Activated effector memory CD4-positive, alpha-beta T cell treated with Interleukin-2 at 50 U/mL for 16 hours (primary cell): ENCODE data around the gene NSG2.
"Not testable (repeated sequence)": the region's sequence is repeated elsewhere in the genome, so short reads cannot be mapped to it uniquely, and the experiment has no call there.

Experiments
- DNase-seq: peaks from one replicate; pipeline ENCODE4 v3.0.0-alpha.2; 2020

NSG2 gene

DNA sequence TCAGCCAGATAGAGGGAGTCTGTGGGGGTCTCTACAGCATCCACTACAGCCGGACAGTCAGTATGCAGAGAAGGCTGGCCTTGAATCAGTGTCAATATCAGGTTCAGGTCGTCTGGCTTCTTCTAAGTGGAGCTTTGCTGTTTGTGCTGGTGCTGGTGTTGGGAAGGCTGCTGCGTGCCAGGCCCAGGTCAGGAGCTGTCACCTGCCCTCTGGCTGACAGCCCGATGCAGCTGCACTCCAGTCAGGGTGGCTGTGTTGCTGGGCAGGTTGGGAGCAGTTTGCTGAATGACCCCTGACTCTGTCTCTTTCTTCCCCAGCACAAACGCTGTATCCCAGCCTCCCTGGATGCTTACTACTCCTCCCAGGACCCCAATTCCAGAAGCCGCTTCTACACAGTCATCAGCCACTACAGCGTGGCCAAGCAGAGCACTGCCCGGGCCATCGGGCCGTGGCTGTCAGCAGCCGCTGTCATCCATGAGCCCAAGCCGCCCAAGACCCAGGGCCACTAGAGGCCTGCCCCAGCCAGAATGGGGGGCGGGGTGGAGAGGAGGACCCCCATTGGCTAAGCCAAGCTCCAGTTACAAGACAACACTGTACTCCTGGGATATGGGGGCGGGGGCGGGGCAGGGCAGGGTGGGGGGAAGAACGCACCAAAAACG is 61.6 kb downstream of the NSG2 start:
- DNase-seq: no peak

DNA sequence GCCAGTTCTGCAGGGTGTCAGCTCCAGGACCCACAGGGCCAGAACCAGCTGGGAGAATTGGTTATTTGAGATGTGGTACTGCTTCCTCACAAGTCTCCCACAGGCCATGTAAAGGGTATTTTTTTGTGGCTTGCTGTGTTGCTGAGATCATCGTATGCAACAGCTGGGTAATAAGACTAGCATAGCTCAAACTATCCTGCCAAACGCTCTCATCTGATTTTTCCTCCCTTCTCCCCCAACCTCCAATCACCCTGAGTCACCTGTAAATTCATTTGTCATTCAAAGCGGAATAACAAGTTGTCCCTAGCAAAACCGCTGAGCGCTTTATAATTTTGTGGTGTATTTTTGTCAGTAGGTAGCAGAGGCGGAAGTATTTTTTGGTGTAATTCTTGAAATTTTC is 63.2 kb downstream of the NSG2 start:
- DNase-seq: no peak

DNA sequence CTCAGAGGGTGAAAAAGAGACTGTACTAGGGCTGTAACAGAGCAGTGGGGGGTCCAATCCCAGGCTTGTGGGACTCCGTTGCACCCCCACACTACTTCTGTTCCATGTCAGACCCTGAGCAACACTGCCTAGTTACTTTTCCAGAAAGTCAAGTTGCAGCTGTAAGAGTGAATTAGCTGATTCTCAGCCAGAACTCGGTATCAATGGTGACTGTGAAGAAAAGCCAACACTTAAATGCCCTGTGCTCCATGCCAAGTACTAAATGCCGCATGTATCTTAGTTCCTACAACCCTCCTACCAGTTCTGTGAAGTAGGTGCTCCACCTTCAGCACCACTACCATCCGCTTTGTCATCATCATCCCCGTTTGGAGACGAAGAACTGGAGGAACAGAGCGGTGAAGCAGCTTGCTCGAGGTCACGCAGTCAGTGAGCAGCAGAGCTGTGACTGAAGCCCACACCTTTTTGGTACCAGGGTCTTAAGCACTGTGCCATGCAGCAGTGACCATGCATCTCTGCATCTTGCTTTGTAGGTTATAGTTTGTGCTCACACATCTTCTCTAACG is 64.3 kb downstream of the NSG2 start:
- no peak for DNase-seq

DNA sequence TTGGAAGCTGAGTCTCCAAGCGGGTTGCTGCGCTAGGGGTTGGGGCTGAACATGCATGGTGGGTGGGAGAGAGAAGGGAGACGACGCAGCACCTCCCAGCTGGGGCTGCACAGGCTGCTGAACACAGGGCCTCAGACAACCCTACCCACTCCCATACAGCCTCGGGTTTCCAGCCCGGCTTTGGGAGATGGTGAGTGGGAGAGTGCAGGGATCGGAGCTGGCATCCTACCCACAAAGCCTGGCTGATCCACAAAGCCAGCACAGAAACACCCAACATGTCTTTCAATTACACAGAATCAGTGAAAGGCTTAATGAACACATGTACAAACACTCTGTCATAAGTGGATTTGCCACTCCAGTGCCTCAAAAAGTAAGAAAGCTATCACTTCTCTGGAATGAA is 64.8 kb downstream of the NSG2 start:
- DNase-seq: no peak

DNA sequence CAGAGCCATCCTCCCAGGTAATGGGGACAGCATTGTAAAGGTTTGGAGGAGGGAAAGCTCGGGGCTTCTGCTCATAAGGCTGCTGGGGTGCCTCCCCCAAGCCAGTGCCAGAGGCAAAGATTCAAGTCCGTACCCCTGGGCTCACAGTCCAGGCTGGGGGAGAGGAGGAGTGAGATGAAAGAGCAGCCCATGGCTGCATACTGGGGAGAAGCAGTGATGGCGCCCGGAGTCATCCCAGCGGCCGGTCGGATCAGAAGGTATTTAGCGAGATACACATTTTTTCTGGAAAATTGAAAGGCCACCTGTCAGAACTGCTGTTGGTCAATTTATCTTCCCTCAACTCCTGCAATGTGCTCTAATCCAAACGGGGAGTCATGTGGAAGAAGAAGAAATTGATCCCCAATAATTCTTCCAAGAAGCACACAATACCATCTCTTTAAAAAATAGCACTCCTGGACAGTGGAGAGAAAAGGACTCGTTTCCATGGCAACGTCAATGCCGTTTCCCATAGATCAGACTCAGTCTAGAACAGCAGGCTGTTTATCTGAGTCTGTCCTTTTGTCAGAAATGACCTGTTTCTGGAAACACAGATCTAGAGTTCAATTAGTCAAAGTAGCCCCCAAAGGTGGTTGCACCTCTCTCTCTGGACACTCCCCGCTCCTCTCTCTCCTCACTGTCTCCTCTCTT is 65.9 kb downstream of the NSG2 start:
- no peak for DNase-seq

DNA sequence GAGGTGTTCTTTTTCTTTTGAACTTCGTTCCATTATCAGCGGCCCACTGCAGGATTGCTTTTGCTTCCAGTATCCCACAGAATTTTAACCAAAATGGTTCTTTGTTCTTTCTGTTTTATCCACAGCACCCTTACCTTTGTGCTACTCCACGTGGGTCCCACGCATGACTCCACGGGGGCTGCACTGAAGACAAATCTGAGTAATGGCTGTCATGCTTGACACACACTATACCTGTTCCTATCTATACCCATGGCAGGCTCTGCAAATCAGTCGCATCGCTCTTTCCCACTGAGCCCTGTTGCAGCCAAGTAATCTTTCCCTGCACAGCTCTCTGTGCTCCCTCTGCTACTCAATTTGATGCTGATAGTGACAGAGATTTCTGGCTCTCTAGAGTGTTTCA is 69.7 kb downstream of the NSG2 start:
- no peak for DNase-seq

DNA sequence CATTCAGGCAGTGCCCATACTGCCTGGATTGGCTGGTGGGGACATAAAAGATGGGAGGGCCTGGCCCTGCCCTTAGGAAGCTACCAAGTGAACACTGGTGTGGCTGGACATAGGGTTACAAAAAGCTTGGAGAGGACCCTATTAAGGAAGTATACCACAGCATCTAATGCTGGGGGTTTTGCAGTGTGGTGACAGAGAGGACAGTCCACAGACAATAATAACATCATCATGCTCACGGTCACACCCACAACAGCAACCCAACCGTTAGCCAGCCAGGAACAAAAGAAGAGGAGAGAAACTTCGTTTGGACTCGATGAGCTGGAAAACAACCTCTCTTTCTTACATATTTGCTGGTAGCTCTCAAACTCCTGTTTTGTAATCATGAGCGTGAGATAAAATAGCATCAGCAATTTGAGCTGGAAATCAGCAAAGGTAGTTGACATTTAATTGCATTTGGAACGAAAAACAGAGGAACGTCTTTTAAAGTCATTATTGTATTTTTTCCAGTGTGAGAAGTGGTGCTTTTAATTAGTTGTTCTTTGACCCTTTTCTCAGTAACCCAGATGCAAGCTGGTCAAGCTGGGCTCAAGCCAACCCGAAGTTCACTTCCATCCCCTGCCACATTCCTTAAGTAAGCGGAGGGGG is 73.4 kb downstream of the NSG2 start:
- DNase-seq: no peak

DNA sequence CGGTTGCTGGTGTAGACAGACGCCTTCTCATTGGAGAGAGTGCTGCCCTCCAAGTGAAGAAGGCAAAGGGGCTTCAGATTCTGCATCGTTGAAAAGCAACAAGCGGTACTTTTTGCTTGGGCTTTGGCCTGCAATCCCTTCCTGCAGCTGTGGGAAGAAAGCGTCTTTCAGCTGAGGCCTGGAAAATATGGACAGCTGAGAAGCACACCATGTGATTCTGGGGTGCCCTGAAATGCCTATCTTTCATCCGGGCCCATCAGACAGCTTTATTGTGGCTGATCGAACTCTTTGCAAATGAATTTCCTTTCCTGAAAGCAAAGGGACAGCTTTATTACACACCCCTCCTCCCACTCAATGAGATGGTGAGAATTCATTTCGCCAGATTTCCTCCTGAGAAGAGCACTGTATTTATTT is 74.0 kb downstream of the NSG2 start:
- DNase-seq: no peak

DNA sequence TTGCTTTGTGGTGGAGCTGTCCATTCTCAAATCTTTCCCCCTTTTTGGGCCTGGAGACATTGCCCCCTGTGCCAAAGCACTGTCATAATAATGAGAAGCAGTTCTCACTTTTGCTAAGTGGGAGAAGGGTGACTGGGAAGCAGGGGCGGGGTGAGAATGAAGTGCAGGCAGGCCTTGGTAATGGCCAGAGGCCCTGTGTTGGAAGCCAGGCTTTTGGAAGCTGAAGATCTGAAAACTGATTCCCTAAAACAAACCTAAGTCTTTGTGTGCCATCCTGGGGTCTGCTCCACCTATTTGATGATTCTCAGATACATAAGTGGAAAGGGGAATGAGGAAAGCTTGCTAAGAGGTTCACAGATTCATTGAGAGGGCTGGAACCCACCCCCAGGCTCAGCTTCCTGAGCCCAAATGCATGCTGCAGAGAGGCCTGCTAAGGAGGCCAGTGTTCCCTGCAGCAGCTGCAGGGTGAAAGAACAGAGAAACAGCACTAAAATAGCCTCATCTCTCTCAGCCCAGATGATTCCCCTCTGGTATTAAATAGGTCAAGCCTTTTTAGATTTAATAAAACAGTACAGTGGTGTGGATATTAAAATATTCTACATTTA is 75.0 kb downstream of the NSG2 start:
- DNase-seq: no peak

DNA sequence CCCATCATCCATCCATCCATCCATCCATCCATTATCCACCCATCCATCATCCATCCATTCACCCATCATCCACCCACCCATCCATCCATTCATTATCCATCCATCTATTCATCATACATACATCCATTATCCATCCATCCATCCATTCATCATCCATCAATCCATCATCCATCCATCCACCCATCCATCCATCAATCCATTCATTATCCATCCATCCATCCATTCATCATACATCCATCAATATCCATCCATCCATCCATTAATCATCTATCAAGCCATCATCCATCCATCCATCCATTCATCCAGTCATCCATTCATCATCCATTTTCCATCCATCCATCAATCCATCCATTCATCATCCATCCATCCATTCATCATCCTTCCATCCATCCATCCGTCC is 89.0 kb downstream of the NSG2 start:
- no peak for DNase-seq

DNA sequence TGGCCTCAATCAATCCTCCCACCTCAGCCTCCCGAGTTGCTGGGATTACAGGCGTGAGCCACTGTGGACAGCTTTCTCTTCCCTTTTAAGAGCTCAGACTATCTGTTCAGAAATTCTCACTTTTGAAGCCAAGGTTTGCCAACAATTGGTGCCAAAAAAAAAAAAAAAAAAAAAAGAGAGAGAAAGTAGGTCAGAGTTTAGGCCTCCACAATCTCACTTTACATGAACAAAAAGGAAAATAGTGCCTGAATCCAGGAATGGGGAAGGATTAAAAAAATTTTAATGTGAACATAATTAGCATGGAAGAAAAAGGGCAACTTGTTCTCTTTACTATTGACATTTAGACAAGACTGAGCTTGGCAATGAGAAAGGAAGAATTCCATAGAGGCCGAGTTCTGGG is 94.1 kb downstream of the NSG2 start:
- no peak for DNase-seq

DNA sequence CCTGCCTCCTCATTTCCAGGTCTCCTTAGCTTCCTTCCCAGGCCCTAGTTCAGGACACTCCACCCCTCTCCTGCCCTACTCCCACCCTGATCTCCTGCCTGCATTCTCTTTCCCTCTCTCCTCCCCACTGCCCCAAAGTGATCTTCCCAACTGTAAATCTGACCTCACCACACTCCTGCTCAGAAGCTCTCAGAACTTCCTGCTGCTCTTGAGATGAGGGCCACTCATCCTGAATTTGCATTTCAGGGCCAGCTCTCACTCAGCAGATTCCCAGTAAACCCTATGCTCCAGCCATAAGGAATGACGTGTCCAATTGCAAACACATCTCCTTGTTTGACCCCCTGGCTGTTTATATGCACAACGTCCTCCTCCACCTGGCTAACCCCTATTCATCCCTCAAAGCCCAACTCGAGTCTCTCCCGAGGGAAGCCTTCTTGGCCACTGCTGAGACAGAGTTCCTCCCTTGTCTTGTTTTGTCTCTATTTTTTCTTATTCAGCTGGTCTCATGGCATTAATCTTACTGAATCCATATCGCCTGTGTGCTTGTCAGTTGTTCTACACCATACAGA is 95.0 kb downstream of the NSG2 start:
- no peak for DNase-seq

DNA sequence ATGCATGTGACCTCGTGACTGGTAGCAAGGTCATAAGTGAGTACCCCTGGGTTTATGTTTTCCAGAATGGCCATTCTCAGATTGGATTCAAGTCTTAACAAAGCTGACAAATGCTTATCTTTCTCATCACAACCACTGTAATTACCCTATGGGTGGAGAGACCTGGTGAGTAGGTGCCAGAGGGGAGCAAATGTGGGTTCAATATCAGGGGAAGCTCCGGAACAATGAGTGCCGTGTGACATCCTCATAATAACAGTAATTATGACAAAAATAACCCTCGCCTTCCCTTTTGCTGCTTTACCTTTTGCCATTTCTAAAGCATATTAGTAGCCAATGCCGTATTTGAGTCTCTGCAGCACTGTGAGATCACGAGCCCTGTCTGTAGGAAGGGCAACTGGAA is 95.9 kb downstream of the NSG2 start:
- DNase-seq: no peak

DNA sequence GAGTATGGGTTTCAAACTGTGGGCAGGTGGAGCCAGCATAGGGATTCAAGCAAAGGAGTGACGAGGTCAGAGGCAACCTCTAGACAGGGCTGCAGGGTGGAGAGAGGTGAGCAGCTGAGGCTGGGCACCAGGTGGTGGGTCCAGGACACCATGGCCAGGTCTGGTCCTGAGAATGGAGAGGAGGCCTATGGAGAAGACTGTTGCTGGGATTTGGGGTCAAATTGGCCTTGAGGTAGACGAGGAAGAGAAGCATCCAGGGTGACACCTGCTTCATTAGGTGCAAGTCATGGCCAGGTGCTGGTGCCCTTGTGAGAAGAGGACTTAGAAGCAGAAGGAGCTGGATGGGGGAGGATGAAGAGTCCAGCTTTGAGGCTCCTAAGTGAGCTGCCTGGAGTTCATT is 99.6 kb downstream of the NSG2 start:
- no peak for DNase-seq

DNA sequence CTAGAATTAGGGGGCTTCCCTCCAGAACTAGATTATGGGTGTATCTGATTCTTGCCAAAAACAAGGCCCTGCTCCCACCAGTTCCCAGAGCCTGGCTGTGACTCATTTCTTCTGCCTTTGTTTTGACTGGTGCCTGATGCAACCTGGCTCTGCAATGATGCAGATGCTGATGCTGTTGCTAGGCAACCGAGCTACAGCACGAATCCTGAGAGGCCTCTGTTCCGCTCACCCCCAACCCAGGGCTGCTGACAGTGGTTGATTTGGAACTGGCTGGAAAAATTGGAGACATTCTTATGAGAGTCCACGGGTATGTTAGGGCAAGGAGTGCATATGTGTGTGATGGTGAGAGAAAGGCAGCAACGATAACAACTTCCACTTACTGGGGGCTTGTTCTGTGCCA is 100.3 kb downstream of the NSG2 start:
- DNase-seq: no peak

DNA sequence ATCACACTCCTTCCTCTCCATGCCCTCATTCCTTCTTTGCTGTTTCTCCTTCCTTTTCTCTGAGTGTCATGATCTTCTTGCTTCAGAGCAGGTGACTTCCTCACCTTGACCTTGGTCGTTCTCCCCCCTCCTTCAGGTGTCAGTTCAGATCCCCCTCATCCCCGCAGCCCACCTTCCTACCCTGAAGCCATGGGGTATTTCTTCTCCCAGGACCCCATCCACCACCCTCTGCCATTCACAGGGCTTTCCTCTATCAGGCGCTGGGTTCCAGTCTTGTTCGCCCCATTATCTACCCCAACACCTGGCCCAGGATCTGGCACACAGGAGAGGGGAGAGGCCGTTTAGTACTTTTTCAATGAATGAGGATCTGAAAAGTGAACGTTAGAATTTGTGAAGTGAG is 101.0 kb downstream of the NSG2 start:
- DNase-seq: no peak

DNA sequence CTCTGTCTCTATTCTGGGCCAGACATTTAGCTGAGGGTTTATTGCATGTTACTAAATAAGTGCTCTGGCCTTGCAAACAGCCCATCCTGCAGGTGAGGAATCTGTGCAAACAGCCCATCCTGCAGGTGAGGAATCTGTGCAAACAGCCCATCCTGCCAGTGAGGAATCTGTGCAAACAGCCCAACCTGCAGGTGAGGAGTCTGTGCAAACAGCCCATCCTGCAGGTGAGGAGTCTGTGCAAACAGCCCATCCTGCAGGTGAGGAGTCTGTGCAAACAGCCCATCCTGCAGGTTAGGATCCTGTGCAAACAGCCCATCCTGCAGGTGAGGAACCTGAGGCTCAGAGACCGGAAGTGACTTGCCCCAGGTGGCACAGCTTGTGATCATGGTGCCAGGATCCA is 101.5 kb downstream of the NSG2 start:
- DNase-seq: not testable (repeated sequence)

DNA sequence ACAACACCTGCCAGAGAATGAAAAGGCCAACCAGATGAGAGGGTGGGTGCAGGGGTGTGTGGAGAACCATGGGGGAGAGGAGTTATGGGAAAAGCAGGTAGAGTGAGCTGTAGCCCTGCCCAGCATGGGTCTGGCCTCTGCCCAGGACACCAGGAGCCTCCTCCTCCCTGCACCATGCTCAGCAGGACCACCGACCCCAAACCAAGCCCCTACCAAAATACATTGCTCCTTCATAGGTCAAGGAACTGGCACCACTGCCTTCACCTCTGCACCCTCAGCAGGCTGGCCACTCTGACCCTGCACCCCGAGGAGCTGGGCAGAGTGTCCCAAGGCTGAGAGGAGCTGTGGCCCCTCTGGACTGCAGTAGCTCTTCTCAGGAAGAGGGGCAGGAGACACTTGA is 102.0 kb downstream of the NSG2 start:
- no peak for DNase-seq

DNA sequence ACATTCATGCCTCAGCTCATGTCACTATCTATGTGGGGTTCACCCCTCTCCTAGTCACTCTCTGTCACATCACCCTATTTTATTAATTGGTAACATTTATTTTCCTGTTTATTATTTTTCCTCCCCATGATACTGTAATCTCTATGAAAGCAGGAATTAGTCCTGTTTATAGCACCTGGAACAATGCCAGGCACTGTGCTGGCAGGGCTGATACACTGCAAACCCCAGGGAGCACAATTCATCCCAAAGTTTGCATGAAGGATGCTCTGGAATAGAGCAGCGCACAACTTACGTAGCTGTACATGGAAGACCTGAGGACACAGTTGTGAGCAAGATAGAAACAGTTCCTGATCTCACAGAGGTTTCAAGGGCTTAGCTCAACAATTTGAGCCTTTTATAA is 103.2 kb downstream of the NSG2 start:
- no peak for DNase-seq

DNA sequence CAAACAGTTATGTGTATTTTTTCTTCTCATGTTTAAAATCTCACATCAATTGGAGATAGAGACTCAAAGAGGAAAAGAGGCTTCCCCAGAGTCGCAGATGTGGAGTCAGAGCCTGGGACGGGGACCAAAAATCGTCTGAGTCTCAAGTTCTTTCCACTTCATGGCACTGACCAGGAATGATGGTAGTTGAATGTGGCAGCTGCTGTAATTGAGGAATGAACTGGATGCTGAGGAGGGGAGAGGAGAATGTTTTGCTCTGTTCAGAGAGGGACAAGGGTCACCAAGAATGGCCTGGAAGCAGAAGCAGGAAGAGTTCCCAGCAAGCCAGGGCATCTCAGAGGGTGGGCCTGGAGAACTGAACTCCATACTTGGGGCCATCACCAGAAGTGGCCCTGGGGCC is 103.9 kb downstream of the NSG2 start:
- no peak for DNase-seq

DNA sequence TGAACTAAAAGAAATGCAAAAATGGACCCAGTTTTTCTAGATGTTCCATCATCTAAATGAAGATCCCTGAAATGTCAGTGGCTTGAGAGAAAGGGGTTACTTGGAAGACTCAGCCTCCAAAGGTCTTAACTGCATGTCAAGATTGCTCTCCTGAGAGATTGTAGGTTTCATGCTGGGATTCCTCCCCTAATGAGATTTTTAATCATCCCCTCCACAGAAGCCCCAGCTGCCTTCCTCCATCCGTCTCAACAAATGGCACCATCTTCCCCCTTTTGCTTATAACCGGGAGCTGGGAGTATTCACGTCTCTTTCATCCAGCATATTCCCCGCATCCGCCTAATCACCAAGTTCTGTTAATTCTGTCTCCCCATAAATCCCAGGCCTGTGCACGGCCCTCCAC is 104.5 kb downstream of the NSG2 start:
- no peak for DNase-seq

DNA sequence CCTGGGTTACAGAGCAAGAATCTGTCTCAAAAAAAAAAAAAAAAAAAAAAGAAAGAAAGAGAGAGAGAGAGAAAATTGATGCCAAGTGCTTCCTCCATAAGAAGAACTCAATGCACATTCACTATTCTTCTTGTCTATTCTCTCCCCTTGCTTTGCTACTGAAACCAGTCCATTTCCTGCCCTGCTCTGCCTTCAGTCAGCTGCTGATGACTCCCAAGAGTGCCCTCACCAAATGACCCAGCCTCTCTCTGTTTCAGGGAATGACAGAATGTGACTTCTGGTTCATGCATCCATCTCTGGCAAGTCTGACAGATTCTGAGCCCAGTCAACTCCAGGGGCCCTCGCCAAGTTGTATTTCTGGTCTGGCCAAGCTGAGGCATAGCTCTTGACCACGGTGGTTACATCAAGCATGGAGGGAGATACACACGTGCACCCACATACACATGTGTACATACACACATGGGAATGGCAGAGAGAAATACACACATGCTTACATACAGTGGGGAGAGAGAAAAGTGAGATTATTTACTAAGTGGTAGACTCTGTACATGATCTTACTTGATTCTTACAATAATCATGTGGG is 106.2 kb downstream of the NSG2 start:
- no peak for DNase-seq

DNA sequence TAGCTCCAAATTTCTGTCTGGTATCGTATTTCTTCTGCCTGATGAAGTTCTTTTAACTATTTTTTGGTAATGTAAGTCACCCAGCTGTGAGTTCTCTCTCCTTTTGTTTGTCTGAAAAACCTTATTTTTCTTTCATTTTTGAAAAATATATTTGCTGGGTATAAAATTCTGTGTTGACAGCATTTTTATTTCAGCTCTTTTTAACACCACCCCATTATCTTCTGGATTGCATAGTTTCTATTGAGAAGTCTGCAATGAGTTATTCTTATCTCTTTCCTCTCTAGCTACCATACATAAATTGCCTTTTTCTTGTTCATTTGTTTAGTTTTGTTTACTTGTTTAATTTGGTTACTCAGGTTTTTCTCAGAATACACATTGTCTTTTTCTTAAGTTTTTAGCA is 109.1 kb downstream of the NSG2 start:
- DNase-seq: no peak
